HG03095 (cell line): ENCODE data around the gene C20orf141.
"Not testable (repeated sequence)": the region's sequence is repeated elsewhere in the genome, so short reads cannot be mapped to it uniquely, and the experiment has no call there.

Experiments used
- ATAC-seq: cut with Tn5 transposase; IDR thresholded peaks from one replicate; pipeline ENCODE4 v1.9.1; 2021; ENCODE audit warnings: moderate library complexity; ENCODE audit not compliant: unreplicated experiment

The C20orf141 gene

GRCh38 chr20:2820084-2820895 lies 5.5 kb downstream of the C20orf141 start:
- ATAC-seq: no peak

- ATAC-seq: no peak
These were observed 6.4 kb downstream of the C20orf141 start for GRCh38 chr20:2820896-2821869.

GRCh38 chr20:2822073-2822472 lies 7.3 kb downstream of the C20orf141 start:
- no peak for ATAC-seq

- ATAC-seq: no peak
These were observed 11.0 kb downstream of the C20orf141 start for GRCh38 chr20:2825761-2826160.

DNA sequence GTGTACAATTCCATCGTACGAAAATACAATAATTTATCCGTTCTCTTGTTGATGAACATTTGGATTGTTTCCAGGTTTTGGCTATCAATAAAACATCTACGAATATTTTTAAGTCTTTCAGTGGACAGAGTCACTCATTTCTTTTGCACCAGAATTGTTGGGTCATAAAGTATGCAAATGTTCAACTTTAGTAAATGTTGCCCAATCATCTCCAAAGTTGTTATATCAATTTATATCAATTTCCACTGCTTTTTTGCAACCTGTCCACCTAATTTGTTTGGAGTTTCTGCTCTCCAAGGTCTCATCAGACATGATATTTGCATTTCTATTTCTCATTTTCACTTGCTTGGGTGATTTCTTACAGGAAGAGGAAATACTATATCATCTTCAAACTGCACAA lies 11.9 kb downstream of the C20orf141 start:
- ATAC-seq: no peak

- ATAC-seq: no peak
These were observed 14.6 kb downstream of the C20orf141 start for GRCh38 chr20:2829376-2829775.

DNA sequence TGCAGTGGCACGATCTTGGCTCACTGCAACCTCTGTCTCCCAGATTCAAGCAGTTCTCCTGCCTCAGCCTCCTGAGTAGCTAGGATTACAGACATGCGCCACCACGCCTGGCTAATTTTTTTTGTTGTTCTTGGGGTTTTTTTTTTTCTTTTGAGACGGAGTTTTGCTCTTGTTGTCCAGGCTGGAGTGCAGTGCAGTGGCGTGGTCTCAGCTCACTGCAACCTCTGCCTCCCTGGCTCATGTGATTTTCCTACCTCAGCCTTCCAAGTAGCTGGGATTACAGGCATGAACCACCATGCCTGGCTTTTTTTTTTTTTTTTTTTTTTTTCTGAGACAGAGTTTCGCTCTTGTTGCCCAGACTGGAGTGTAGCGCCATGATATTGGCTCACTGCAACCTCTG lies 16.4 kb downstream of the C20orf141 start:
- not testable (repeated sequence) for ATAC-seq

DNA sequence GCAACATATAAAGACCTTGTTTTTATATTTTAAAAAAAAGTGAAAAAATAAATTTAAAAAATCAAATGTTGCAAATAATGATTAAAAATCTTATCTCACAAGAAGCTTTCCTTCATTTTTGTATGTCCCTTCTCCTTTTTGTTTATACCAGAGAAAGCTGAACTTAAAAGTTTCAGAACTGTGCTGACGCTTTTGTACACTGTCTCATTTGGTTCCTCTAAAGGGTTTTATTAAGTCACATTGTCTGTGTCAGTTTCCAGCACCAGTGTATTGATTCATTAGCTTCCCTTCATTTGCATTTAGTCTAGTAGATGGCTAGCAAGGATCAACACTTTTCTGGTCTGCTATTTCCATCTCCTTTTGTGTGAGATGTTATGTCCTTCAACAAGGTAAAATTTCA lies 19.0 kb downstream of the C20orf141 start:
- no peak for ATAC-seq

- no peak for ATAC-seq
These were observed 19.8 kb downstream of the C20orf141 start for GRCh38 chr20:2834401-2835110.

GRCh38 chr20:2835331-2835796 lies 20.6 kb downstream of the C20orf141 start:
- no peak for ATAC-seq

DNA sequence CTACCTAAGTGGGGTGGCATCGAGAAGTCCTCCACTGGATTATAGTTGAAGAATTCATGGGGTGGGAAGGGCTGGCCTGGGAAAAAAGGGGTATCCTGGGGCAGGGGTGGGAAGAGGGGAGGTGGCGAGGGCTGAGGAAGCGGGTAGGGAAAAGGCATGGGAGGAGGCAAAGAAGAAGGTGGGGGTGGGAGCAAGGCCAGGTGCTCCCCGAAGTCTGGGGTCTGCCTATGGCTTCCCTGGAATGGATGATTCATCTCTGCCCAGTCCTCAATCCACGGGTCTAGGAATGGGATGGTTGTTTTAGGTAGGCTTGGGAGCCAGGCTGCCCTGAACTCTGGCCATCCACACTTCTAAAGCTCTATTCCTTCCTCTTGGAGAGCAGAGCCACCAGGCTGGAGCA lies 21.2 kb downstream of the C20orf141 start:
- ATAC-seq: no peak

DNA sequence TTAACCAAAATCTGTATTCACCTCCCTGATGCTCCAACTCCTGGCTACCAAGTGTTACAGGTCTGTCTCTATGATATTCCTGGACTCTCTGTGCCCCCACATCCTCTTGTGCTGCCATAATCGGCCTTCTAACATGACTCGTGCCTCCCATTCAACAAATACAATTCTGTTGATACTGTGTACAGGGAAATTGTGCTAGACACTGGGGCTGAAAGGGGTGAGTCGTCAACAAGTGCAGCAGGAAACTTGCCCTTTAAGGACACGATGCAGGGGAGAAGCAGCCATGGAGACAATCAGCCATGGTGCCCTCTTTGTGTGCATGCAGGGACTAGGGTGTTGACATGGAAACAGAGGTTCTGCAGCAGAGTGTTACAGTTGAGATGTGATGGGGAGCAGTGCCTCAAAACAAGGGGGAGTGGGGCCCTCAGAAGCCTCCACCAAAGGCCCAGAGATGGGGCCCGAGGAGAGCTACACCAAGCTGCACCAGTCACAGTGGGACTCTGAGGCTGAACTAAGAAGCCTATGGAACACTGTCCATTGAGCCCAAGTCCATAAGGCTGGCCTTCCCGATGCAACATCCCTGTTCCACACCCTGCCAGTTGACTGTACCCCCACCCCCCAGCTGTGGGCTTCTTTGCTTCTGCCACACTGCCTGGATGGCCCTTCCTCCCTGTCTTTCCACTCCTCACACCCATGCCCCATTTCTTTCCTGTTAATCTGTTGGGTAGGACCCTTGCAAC lies 22.6 kb downstream of the C20orf141 start:
- no peak for ATAC-seq

DNA sequence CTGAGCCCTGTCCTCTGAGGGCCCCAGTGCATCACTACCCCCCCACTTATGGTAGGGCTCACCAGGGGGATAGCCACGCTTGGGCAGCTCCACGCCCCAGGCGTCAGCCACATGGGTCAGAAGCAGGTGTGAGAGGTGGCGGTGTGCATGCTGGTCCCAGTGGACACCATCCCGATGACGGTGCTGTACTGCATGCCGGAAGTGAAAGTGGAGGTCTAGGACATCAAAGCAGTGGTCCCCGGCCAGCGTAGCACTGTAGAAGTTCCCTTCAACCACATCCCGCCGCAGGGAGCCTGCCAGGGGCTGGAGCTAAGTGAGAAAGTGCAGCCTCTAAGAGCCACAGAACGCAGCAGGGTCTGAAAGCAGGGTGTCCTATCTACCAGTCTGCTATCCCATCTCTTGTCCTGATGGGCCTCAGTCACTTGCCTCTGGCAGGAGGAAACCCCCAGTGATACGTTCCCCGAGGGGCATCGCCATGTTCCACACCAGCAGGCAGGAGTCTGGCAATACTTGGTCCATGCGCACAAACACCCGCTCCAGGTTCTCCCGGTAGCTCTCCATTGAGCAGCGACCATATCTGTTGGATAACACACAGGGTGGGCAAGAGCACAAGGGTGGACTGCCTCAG lies 23.5 kb downstream of the C20orf141 start:
- no peak for ATAC-seq

GRCh38 chr20:2838847-2839671 lies 24.3 kb downstream of the C20orf141 start:
- ATAC-seq: no peak

DNA sequence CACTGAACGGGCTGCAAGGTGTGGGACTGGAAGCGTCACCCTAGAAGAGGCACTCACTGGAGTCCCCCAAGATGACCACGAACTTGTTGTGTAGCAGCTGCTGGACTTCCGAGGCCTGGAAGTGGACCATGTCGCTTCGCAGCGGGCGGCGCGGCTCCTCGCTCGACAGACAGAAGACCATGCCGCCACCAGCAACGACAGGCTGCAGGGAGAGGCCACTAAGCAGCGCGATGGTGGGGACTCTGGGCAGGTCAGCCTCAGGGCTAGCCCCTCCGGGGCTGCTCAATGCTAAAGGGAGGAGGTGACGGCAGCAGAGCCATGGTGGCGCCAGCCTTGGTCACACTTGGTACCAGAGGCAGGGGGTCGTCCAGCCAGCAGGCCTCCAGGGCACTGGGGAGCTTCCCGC lies 24.9 kb downstream of the C20orf141 start:
- no peak for ATAC-seq

- ATAC-seq: peak; percentile 95
These were observed 25.6 kb downstream of the C20orf141 start, which contains the start of the genes PCED1A and VPS16 for GRCh38 chr20:2840138-2840966. TSS of gene PCED1A (minus strand) at chr20:2840655. CDS start at chr20:2839912, 743 bp downstream. TSS of gene VPS16 (plus strand) at chr20:2840745. CDS start at chr20:2840775, 30 bp downstream.

DNA sequence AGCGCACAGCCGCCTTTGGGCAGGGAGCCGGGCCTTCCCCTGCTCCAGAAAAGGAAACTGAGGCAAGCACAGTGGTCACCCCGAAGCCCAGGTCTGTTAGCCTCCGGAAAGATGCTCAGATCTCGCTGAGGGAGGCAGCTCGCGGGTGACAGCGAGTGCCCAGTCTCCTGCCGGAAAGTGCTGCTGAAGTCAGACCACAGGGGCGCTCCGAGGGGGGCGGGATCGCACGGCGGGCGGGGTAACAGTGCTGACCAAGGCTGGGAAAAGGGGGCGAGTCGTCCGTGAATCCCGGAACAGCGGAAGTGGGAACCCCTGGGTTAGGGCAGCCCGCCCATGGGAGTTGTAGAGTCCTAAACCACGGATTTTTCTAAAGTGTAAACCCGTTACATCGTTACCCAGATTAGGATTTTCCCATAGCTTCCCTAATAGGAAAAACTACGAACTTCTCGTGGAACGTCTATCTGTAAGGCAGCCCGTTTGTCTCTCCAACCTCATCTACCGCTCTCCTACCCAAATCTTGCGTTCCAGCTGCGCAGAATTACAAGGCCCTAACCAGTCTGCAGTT lies 26.3 kb downstream of the C20orf141 start:
- ATAC-seq: peak; percentile 18

- no peak for ATAC-seq
These were observed 30.8 kb downstream of the C20orf141 start for GRCh38 chr20:2845607-2846006.
